ENCODE measurements around the gene HBA1. TPM values are rescaled to one million over a fixed set of nuclear protein-coding genes. Genes with fewer than 3 reads are reported as not detected.
"Not testable (repeated sequence)": the region's sequence is repeated elsewhere in the genome, so short reads cannot be mapped to it uniquely, and the experiment has no call there.

Gene HBA1
- total RNA-seq, 1 experiment from 2014 or later: not detected

DNA sequence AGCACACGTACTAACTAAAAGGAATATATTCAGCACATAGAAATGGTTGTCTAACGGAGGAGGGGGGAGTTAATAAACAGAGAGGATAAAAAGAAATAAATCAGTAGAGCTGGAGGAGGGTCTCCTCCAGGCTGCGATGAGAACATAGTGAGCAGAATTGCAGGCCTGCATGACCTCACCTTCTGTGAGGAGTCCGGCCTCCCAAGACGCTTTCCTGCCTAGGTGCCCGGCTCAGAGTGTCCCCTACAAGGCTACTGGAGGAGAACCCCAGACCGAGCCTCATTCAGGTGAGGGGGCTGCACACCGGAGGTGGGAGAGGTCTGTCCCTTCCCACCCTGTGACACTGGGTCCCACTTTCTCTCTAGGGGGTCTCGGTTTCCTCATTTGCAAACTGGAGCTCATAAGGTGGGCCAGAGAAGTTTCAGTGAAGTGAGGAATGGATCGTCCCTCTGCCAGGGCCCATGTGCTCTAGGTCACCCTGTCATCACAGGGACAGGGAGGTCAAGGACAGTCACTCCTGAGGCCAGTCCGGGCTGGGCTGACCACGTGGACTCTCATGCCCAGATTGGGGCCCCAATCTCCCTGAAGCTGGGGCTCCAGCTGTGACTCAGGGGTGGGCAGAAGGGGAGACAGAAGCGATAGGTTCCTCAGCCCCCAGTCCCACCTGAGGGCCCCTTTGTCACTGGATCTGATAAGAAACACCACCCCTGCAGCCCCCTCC is 14.0 kb upstream of the HBA1 start:
- Histone ChIP-seq H3K9ac (ENCODE audit: low read length) (no peak overlapping the region), H3K27me3 (ENCODE audit: low read length) (peaks cover 20% of the 10 kb centered on the region), H3K9me3 (ENCODE audit: low read length) (no peaks in the 10 kb centered on the region), H2AFZ (ENCODE audit: low read length) (no peak overlapping the region), H3F3A (ENCODE audit: low read length, unreplicated experiment) (no peaks in the 10 kb centered on the region), H3K9me2 (replicated peaks; ENCODE audit: low read length) (no peaks in the 10 kb centered on the region), H3K4me2 (ENCODE audit: low read length) (no peak overlapping the region), H4K20me1 (ENCODE audit: low read length) (no peaks in the 10 kb centered on the region), H3K27ac (ENCODE audit: low read length) (no peak overlapping the region), H3K4me1 (ENCODE audit: insufficient read depth, low read length) (no peaks in the 10 kb centered on the region), H3K4me3 (ENCODE audit: low read length) (no peak overlapping the region), H3K79me2 (ENCODE audit: low read length) (no peaks in the 10 kb centered on the region), H3K36me3 (ENCODE audit: low read depth, low read length) (no peaks in the 10 kb centered on the region)
- intact Hi-C loops (cut with micrococcal nuclease): no loop called here
- POLR2A ChIA-PET (ENCODE audit: unreplicated experiment): no interaction called here
- BruUV-seq (replicated peaks): no TSS peak
- ATAC-seq (no peak), DNase-seq (no peak)
- TF ChIP-seq EZH2 (IDR thresholded peaks at IDR 0.05; ENCODE audit: low read length, unreplicated experiment) (no peak), EZH2phosphoT487 (IDR thresholded peaks at IDR 0.05; ENCODE audit: borderline replicate concordance, low read length) (no peak)
- TF ChIP-seq, protein P1, sequence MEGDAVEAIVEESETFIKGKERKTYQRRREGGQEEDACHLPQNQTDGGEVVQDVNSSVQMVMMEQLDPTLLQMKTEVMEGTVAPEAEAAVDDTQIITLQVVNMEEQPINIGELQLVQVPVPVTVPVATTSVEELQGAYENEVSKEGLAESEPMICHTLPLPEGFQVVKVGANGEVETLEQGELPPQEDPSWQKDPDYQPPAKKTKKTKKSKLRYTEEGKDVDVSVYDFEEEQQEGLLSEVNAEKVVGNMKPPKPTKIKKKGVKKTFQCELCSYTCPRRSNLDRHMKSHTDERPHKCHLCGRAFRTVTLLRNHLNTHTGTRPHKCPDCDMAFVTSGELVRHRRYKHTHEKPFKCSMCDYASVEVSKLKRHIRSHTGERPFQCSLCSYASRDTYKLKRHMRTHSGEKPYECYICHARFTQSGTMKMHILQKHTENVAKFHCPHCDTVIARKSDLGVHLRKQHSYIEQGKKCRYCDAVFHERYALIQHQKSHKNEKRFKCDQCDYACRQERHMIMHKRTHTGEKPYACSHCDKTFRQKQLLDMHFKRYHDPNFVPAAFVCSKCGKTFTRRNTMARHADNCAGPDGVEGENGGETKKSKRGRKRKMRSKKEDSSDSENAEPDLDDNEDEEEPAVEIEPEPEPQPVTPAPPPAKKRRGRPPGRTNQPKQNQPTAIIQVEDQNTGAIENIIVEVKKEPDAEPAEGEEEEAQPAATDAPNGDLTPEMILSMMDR (conservative IDR thresholded peaks at IDR 0.05; ENCODE audit: low read depth, low read length): no peak
- CTCF ChIA-PET: no interaction called here

DNA sequence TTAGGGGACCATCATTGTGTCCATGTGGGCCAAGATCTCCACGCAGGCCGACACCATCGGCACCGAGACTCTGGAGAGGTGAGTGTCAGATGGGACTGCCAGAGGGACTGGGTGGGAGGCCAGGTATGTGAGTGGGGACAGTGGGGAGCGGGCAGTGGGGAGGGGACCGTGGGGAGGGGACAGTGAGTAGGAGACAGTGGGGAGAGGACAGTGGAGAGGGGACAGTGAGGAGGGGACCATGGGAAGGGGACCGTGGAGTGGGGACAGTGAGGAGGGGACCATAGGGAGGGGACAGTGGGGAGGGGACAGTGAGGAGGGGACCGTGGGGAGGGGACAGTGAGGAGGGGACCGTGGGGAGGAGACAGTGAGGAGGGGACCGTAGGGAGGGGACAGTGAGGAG is 13.3 kb upstream of the HBA1 start:
- H3K27ac ChIP-seq (ENCODE audit: low read length); H2AFZ ChIP-seq (ENCODE audit: low read length); H3F3A ChIP-seq (ENCODE audit: low read length, unreplicated experiment); H3K4me3 ChIP-seq (ENCODE audit: low read length); H4K20me1 ChIP-seq (ENCODE audit: low read length); POLR2A ChIA-PET (ENCODE audit: unreplicated experiment); H3K9me2 ChIP-seq (replicated peaks; ENCODE audit: low read length); H3K79me2 ChIP-seq (ENCODE audit: low read length); H3K36me3 ChIP-seq (ENCODE audit: low read depth, low read length); H3K4me2 ChIP-seq (ENCODE audit: low read length); CTCF ChIA-PET; H3K9ac ChIP-seq (ENCODE audit: low read length); ATAC-seq; H3K4me1 ChIP-seq (ENCODE audit: insufficient read depth, low read length); DNase-seq; BruUV-seq (replicated peaks); intact Hi-C loops (cut with micrococcal nuclease); H3K9me3 ChIP-seq (ENCODE audit: low read length): not testable (repeated sequence)
- peaks cover 20% of the 10 kb centered on the region for H3K27me3 ChIP-seq (ENCODE audit: low read length)

DNA sequence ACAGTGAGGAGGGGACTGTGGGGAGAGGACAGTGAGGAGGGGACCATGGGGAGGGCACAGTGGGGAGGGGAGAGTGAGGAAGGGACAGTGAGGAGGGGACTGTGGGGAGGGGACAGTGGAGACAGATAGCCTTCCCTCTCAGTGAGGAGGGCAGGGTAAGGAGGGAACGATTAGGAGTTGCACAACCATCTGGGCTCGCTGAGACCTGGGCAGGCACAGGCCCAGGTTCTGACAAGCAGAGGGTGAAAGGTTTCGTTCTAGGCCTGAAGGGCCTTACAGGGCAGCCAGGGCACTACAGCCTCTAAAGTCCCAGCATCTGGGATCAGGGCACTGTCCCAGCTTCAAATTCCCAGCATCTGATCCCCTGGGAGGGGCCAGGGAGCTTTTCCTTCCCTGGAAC is 12.8 kb upstream of the HBA1 start:
- H3F3A ChIP-seq (ENCODE audit: low read length, unreplicated experiment); H3K9me2 ChIP-seq (replicated peaks; ENCODE audit: low read length); H2AFZ ChIP-seq (ENCODE audit: low read length); H3K9me3 ChIP-seq (ENCODE audit: low read length); H3K4me2 ChIP-seq (ENCODE audit: low read length); DNase-seq; POLR2A ChIA-PET (ENCODE audit: unreplicated experiment); intact Hi-C loops (cut with micrococcal nuclease); H3K79me2 ChIP-seq (ENCODE audit: low read length); H4K20me1 ChIP-seq (ENCODE audit: low read length); H3K36me3 ChIP-seq (ENCODE audit: low read depth, low read length); ATAC-seq; H3K4me3 ChIP-seq (ENCODE audit: low read length); H3K27ac ChIP-seq (ENCODE audit: low read length); H3K9ac ChIP-seq (ENCODE audit: low read length); BruUV-seq (replicated peaks); H3K4me1 ChIP-seq (ENCODE audit: insufficient read depth, low read length); CTCF ChIA-PET: not testable (repeated sequence)
- peaks cover 20% of the 10 kb centered on the region for H3K27me3 ChIP-seq (ENCODE audit: low read length)

DNA sequence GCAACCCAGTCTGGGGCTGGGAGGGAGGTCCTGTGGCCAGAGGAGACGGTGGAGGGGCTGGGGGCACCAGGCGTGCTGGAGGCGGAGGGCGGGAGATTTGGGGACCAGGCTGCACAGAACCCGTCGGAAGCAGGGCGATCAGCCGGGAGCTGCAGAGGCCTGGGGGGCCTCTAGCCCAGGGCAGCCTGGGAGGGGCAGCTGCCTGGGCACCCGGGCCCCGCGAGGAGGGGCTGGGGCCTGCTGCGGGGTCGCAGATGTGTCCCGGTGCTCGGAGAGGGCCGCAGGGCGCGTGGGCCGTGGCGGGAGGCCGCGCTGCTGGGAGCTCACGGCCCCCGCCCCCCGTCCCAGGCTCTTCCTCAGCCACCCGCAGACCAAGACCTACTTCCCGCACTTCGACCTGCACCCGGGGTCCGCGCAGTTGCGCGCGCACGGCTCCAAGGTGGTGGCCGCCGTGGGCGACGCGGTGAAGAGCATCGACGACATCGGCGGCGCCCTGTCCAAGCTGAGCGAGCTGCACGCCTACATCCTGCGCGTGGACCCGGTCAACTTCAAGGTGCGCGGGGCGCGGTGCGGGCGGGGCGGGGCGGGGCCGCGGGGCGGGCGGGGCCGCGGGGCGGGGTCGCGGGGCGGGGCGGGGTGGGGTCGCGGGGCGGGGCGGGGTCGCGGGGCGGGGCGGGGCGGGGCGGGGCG is 12.2 kb upstream of the HBA1 start:
- BruUV-seq (replicated peaks); intact Hi-C loops (cut with micrococcal nuclease); H3K4me1 ChIP-seq (ENCODE audit: insufficient read depth, low read length); H3K27ac ChIP-seq (ENCODE audit: low read length); H3K9me3 ChIP-seq (ENCODE audit: low read length); H2AFZ ChIP-seq (ENCODE audit: low read length); POLR2A ChIA-PET (ENCODE audit: unreplicated experiment); H3K36me3 ChIP-seq (ENCODE audit: low read depth, low read length); H3K9ac ChIP-seq (ENCODE audit: low read length); H3K4me3 ChIP-seq (ENCODE audit: low read length); DNase-seq; H3K79me2 ChIP-seq (ENCODE audit: low read length); H4K20me1 ChIP-seq (ENCODE audit: low read length); ATAC-seq; H3K9me2 ChIP-seq (replicated peaks; ENCODE audit: low read length); H3K4me2 ChIP-seq (ENCODE audit: low read length); CTCF ChIA-PET; H3F3A ChIP-seq (ENCODE audit: low read length, unreplicated experiment): not testable (repeated sequence)
- peaks cover 20% of the 10 kb centered on the region for H3K27me3 ChIP-seq (ENCODE audit: low read length)
